HG03066 (cell line): ENCODE data around the gene TBCK.

Experiments used
- ATAC-seq: cut with Tn5 transposase; IDR thresholded peaks from one replicate; pipeline ENCODE4 v1.9.1; 2021; ENCODE audit warnings: low read depth; ENCODE audit not compliant: unreplicated experiment

TBCK gene

GRCh38 chr4:106051514-106051913, 264.5 kb downstream of the TBCK start:
- ATAC-seq: no peak

GRCh38 chr4:106049490-106049889, 266.5 kb downstream of the TBCK start:
- no peak for ATAC-seq

GRCh38 chr4:106048250-106048971, 267.6 kb downstream of the TBCK start:
- no peak for ATAC-seq

- no peak for ATAC-seq
These were observed 269.9 kb downstream of the TBCK start for GRCh38 chr4:106046083-106046482.

GRCh38 chr4:106041294-106042002, 274.6 kb downstream of the TBCK start:
- no peak for ATAC-seq

GRCh38 chr4:106039796-106040195, 276.2 kb downstream of the TBCK start:
- ATAC-seq: no peak

- ATAC-seq: no peak
These were observed 277.1 kb downstream of the TBCK start for GRCh38 chr4:106038908-106039307.

GRCh38 chr4:106038012-106038411, 278.0 kb downstream of the TBCK start:
- no peak for ATAC-seq

- ATAC-seq: no peak
These were observed 279.2 kb downstream of the TBCK start for GRCh38 chr4:106036848-106037247.

- ATAC-seq: no peak
These were observed 279.7 kb downstream of the TBCK start for GRCh38 chr4:106036334-106036733.

GRCh38 chr4:106035204-106035603, 280.8 kb downstream of the TBCK start:
- no peak for ATAC-seq

- ATAC-seq: no peak
These were observed 281.3 kb downstream of the TBCK start for GRCh38 chr4:106034751-106035150.

GRCh38 chr4:106034220-106034619, 281.8 kb downstream of the TBCK start:
- ATAC-seq: no peak

GRCh38 chr4:106033469-106033868, 282.5 kb downstream of the TBCK start:
- no peak for ATAC-seq

GRCh38 chr4:106032851-106033286, 283.1 kb downstream of the TBCK start:
- ATAC-seq: no peak

- ATAC-seq: no peak
These were observed 293.6 kb downstream of the TBCK start for GRCh38 chr4:106022454-106022853.

GRCh38 chr4:106021737-106022410, 294.1 kb downstream of the TBCK start:
- no peak for ATAC-seq

GRCh38 chr4:106019771-106020170, 296.2 kb downstream of the TBCK start:
- no peak for ATAC-seq

- no peak for ATAC-seq
These were observed 298.0 kb downstream of the TBCK start for GRCh38 chr4:106017975-106018374.

- no peak for ATAC-seq
These were observed 304.6 kb downstream of the TBCK start for GRCh38 chr4:106011387-106011786.

GRCh38 chr4:106010761-106011160, 305.2 kb downstream of the TBCK start:
- no peak for ATAC-seq

- ATAC-seq: no peak
These were observed 313.0 kb downstream of the TBCK start for GRCh38 chr4:106002994-106003393.
